ENCODE measurements around the gene FKBP15. TPM values are rescaled to one million over a fixed set of nuclear protein-coding genes. Genes with fewer than 3 reads are reported as not detected.
"Not testable (repeated sequence)": the region's sequence is repeated elsewhere in the genome, so short reads cannot be mapped to it uniquely, and the experiment has no call there.

Gene FKBP15, protein sequence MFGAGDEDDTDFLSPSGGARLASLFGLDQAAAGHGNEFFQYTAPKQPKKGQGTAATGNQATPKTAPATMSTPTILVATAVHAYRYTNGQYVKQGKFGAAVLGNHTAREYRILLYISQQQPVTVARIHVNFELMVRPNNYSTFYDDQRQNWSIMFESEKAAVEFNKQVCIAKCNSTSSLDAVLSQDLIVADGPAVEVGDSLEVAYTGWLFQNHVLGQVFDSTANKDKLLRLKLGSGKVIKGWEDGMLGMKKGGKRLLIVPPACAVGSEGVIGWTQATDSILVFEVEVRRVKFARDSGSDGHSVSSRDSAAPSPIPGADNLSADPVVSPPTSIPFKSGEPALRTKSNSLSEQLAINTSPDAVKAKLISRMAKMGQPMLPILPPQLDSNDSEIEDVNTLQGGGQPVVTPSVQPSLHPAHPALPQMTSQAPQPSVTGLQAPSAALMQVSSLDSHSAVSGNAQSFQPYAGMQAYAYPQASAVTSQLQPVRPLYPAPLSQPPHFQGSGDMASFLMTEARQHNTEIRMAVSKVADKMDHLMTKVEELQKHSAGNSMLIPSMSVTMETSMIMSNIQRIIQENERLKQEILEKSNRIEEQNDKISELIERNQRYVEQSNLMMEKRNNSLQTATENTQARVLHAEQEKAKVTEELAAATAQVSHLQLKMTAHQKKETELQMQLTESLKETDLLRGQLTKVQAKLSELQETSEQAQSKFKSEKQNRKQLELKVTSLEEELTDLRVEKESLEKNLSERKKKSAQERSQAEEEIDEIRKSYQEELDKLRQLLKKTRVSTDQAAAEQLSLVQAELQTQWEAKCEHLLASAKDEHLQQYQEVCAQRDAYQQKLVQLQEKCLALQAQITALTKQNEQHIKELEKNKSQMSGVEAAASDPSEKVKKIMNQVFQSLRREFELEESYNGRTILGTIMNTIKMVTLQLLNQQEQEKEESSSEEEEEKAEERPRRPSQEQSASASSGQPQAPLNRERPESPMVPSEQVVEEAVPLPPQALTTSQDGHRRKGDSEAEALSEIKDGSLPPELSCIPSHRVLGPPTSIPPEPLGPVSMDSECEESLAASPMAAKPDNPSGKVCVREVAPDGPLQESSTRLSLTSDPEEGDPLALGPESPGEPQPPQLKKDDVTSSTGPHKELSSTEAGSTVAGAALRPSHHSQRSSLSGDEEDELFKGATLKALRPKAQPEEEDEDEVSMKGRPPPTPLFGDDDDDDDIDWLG
- 5.3 and 7.7 TPM in 2 replicates for total RNA-seq (2014; rRNA removed; shearing (Covaris generic); ENCODE audit: low replicate concordance)

DNA sequence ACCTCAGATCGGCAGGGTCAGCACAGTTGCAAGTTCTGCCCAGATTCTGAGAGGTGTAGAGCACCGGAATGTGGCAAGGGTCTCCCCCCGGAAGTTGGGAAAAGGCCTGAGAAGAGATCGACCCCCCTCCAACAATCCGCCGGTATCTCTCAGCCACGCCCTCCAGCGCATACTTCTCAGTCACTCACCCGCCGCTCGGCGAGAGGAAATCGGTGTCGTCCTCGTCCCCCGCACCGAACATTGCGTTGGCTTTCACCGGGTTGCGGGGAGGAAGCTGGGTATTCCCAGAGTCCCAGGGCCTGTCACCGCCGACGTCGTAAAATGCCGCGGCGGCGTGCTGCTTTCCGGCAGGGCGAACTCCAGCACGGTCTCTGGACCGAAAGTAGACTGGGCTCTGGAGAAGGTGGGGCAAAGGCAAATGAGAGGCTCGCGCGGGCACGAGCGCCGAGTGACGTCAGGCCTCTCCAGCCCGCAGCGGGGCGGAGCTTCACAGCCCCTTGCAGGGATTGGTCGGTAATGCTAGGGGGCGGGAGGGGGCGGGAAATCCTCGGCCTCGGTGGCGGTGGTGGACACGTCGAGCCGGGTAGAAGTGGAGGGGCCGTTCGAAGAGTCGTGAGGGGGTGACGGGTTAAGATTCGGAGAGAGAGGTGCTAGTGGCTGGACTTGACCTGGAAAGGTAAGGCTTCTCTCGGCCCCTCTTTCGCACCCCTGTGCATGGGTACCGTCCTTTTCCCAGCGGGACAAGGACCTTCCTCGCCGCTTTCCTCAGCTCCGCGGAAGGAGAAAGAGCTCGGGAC is at the start of gene FKBP15, which contains the start of gene SLC31A1:
Gene FKBP15 (minus strand): TSS at position 275 of the 797 bp plus-strand sequence. CDS start 34 bp downstream, at position 241.
Gene SLC31A1 (plus strand): TSS at position 542 of the 797 bp plus-strand sequence. CDS start 34,605 bp downstream, outside the sequence.
- in situ Hi-C loops (cut with HindIII; ENCODE audit: low pct_unique_long_range_greater_than_20kb, low sequenced_read_pairs), result no loop called here
- peak; percentile 97 for DNase-seq (ENCODE audit: low read depth)

DNA sequence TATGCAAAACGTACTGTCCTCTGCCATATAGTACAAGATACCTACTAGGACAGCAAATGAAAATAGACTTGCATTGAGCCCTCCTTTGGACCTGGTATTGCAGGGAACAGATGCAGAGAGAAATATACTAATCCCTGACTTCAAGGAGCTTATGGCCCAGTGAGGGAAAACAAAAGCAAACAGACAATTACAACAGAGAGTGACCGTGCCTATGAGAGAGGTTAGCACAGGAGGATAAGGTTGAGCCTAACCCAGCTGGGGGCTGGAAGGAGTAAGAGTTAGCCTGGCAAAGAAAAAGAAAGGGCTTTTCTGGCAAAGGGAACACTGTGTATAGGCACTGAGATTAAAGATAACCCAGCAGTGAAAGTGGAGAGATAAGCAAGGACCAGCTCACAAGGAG is 48.8 kb upstream of the FKBP15 start:
- in situ Hi-C loops (cut with HindIII; ENCODE audit: low pct_unique_long_range_greater_than_20kb, low sequenced_read_pairs), result no loop called here

DNA sequence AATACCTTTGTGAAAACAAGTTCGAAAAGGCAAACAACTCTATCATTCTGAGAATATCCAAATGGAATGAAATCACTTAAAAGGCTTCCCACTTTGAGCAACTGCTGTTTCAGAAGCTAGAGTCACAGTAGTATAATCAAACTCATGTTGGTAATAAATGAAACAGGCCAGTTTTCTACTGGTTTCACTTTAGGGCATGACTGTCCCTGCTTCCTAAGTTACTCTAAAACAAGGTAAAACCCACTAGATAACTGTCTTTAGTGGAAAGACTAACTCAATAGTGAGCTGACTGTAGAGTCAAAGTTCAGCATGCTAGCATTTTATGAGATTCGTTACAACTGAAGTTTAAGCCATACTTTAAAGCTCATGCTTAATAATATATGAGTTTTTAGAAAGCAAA is 48.3 kb upstream of the FKBP15 start:
- DNase-seq (ENCODE audit: low read depth), result no peak
- in situ Hi-C loops (cut with HindIII; ENCODE audit: low pct_unique_long_range_greater_than_20kb, low sequenced_read_pairs), result no loop called here

More for the DNA sequence above, 48.8 kb upstream of the FKBP15 start:
- no peak for DNase-seq (ENCODE audit: low read depth)

DNA sequence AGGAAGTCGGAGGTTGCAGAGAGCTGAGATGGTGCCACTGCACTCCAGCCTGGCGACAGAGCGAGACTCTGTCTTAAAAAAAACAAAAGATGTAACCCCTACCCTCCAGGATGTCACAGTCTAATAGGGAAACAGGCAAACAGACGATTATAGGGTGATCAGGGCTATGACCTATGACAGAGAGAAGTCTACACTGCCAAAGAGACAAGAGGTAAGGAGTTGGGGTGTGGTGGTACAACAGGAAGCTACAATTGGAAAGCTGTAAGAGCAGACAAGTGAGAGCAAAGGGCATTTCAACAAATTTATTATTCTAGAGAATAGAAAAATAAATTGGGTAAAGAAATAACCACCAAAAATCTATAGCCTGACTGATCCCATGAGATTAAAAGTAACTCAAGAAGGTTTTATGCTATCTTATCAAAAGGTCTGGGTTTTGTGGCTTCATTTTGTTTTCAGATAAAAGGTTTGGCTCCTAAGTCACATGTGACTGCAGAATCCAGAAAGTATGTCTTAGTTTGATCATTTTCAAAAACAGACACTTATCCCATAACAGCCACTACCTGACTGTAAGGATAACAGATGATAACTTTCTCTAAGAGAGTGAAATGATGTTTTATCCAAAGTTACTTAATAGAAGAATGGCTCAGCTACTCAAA is 47.0 kb upstream of the FKBP15 start:
- no peak for DNase-seq (ENCODE audit: low read depth)
- in situ Hi-C loops (cut with HindIII; ENCODE audit: low pct_unique_long_range_greater_than_20kb, low sequenced_read_pairs), result no loop called here

DNA sequence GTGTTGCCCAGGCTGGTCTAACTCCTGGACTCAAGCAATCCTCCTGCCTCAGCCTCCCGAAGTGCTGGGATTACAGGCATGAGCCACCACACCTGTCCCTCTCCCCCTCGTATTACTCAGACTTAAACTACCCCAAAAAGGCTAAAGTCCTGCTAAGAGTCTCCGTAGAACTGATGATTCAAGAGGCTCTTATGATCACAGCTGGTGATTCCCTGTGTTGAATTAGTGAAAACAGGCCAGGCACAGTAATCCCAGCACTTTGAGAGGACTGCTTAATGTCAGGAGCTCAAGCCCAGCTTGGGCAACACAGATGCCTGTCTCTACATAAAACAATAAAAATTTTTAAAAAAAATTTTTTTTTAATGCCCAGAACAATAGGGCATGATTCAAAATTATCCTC is 45.1 kb upstream of the FKBP15 start:
- in situ Hi-C loops (cut with HindIII; ENCODE audit: low pct_unique_long_range_greater_than_20kb, low sequenced_read_pairs), result no loop called here
- no peak for DNase-seq (ENCODE audit: low read depth)

DNA sequence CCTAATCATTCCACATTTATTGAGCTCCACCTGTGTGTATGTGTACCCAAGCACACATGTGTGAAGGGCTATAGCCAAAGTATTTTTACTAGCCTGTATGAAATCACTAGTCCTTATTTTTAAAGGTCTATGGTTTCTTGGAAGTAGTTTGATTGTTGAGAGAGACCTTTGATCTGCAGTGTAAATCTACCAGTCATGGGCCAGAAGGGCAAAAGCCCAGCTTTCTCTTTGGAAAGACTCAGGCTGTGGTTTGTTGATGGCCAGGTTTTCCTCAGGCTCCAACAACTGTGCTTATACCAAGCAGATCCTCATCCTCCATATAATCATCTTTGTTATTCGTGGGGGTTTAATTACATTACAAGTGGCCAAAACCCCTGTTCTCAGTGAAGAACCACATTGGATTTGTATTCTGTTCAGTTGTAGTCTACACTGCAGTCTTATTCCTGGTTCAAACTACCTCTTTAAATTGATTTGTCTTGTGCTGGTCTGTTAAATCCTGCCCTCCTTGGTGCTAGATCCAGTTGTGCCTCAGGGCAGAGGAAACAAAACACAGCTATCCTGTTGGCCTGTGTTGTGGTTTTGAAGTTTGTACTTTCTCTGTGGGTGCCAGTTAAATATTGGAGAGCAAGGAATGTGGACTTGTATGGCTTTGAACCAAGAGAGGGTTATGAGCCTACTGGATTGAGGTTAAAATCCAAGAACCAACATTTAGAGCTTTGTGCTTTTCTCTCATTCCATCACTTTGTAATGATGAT is 41.0 kb upstream of the FKBP15 start:
- no peak for DNase-seq (ENCODE audit: low read depth)
- in situ Hi-C loops (cut with HindIII; ENCODE audit: low pct_unique_long_range_greater_than_20kb, low sequenced_read_pairs), result no loop called here

DNA sequence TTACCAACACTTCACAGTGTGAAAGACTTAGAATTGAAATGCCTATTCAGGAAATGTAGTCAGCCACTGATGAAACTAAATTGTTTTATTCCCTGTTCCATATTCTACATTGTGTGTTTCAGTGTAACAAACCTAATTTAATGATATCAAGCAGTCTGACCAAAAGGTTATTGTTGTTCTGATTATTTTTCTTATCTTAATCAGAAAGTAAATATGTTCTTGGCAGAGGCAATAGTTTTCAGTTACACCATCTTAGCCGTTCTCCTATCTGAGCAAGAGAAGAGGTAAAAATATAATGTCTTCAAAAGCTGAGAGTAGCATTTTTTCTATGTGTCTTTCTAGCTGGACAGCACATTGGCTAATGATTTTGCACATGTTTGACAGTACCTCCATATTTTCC is 37.2 kb upstream of the FKBP15 start:
- DNase-seq (ENCODE audit: low read depth), result no peak

DNA sequence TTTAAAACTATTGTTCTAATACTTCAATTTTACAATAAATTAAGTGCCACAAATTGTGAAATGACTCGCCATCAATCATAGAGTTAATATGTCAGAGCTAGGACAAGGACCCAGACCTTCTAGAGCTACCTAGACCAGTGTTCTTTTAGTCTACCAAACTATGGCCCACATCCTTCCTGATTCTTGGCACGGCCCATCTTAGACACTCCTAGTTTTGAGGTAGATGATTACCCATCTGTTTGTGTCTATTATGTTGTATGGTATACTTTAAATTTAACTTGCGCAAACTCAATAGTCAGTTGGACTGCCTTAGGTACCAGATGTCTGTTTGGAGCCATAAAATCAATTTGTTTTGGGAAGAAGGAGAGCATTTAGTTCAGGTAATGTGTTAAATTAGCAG is 36.8 kb upstream of the FKBP15 start:
- in situ Hi-C loops (cut with HindIII; ENCODE audit: low pct_unique_long_range_greater_than_20kb, low sequenced_read_pairs), result no loop called here
- DNase-seq (ENCODE audit: low read depth), result no peak

More for the DNA sequence above, 37.2 kb upstream of the FKBP15 start:
- in situ Hi-C loops (cut with HindIII; ENCODE audit: low pct_unique_long_range_greater_than_20kb, low sequenced_read_pairs), result no loop called here

DNA sequence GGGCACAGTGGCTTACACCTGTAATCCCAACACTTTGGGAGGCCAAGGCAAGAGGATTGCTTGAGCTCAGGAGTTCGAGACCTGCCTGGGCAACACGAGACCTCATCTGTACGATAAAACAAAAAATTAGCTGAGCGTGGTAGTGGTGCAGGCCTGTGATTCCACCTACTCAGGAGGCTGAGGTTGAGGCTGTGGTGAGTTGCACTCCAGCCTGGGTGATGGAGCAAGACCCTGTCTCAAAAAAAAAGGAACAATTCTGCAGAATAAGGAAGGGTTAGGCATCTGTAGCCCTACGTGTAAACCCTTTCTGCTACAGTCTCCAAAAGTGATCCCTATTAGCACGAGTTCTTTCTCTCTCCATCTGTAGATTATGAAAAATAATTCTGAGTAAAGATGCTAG is 34.4 kb upstream of the FKBP15 start:
- DNase-seq (ENCODE audit: low read depth), result no peak
- in situ Hi-C loops (cut with HindIII; ENCODE audit: low pct_unique_long_range_greater_than_20kb, low sequenced_read_pairs), result no loop called here

DNA sequence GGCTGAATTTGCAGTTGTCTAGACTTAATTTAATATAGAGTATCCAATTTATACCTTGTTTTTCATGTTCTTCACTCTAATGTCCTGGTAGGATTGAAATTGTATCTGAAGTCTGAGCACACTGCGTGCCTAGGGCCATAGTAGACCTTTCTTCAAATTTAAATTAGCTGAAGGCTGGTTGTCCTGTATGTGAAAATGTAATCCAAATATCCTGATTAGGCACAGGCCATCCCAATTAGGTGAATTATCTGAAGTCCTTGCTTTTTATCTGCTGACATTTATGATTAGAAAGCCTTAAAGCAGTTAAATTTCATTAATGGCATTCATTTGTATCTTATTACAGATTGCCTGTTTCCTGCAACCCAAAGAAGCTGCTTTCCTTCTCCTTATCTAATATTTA is 33.9 kb upstream of the FKBP15 start:
- DNase-seq (ENCODE audit: low read depth), result no peak
- in situ Hi-C loops (cut with HindIII; ENCODE audit: low pct_unique_long_range_greater_than_20kb, low sequenced_read_pairs), result no loop called here

DNA sequence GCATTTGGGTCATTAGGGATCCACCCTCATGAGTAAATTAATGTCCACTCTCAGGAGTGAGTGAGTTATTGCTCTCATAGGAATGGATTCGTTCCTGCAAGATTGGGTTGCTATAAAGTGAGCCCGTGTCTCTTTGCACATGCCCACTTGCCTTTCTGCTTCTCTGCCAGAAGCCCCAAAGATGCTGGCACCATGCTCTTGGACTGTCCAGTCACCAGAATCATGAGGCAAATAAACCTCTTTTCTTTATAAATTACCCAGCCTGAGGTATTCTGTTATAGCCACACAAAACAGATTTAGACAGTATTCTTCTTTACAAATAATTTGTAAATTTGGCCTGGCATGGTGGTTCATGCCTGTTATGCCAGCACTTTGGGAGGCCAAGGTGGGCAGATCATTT is 29.7 kb upstream of the FKBP15 start:
- no peak for DNase-seq (ENCODE audit: low read depth)
- in situ Hi-C loops (cut with HindIII; ENCODE audit: low pct_unique_long_range_greater_than_20kb, low sequenced_read_pairs), result no loop called here

DNA sequence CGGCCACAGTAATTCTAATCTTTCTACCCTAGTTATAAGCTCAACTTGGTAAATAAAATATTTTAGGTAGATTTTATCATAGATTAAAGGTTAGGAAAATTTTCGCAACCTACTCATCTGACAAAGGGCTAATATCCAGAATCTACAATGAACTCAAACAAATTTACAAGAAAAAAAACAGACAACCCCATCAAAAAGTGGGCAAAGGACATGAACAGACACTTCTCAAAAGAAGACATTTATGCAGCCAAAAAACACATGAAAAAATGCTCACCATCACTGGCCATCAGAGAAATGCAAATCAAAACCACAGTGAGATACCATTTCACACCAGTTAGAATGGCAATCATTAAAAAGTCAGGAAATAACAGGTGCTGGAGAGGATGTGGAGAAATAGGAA is 28.6 kb upstream of the FKBP15 start:
- DNase-seq (ENCODE audit: low read depth), result not testable (repeated sequence)

DNA sequence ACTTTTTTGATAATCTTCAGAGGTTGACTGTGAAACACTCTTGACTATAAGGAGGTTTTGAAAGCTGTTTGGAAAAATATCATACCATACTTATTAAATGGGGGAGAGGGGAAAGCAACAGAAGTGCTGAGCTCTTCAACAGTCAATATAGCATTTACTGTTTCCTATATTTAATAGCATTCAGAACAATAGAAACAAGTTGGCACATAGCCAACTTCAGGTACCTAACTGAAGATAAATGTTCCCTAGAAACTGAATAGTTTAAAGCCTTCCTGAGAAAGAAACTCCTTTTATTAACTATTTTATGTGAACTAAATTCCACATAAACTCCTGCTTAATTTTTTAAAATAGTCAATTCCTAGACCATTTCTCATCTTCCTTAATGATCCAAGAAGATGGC is 26.6 kb upstream of the FKBP15 start:
- no peak for DNase-seq (ENCODE audit: low read depth)
- in situ Hi-C loops (cut with HindIII; ENCODE audit: low pct_unique_long_range_greater_than_20kb, low sequenced_read_pairs), result no loop called here

More for the DNA sequence above, 28.6 kb upstream of the FKBP15 start:
- in situ Hi-C loops (cut with HindIII; ENCODE audit: low pct_unique_long_range_greater_than_20kb, low sequenced_read_pairs), result not testable (repeated sequence)

DNA sequence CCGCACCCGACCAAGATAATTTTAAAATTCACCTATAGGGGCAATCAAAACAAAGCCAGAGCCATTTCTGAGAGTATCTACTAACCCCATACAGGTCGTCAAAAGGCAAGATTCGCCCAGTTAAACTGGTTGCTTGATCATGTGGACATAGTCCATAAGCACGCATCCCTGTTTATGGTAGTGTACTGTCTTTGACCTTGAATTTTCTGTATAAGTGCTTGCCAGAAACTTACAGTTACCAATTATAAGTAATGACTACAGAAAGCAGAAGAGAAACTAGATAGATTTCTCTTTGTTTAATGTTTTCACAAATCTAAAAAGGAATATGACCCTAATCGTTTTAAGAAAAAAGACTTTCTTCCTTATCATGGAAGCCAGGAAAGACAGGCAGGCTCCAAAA is 25.9 kb upstream of the FKBP15 start:
- DNase-seq (ENCODE audit: low read depth), result no peak
- in situ Hi-C loops (cut with HindIII; ENCODE audit: low pct_unique_long_range_greater_than_20kb, low sequenced_read_pairs), result no loop called here

DNA sequence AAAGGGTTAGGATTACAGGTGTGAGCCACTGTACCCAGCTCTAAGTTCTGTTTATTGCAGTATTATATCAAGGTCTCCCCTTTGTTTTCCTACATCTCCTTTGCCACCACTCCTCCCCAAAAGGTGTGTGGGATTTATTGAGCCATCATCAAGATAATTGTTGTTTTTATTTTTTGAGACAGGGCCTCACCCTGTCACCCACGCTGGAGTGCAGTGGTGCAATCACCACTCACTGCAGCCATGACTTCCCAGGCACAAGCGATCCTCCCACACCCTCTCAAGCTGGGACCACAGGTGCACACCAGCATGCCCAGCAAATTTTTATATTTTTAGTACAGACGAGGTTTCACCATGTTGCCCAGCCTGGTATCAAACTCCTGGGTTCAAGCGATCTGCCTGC is 24.8 kb upstream of the FKBP15 start:
- in situ Hi-C loops (cut with HindIII; ENCODE audit: low pct_unique_long_range_greater_than_20kb, low sequenced_read_pairs), result no loop called here
- no peak for DNase-seq (ENCODE audit: low read depth)

DNA sequence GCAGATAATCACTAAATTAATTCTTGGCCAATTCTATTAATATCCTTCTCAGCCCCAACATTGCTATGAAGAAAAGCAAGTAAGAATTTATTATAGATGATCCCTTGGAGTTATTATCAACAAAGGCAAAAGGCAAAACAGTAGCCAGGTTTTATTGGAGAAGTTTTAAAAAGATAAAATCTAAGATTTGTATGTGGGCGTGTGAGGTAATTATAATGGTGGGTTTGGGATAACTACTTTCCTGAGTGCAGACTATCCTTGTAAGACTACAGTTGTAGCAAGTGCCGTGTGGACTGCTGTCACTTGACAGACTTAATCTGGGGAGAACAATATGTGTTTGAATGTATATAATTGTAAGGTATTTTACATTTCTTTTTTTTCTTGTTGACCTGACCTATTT is 23.5 kb upstream of the FKBP15 start:
- DNase-seq (ENCODE audit: low read depth), result no peak
- in situ Hi-C loops (cut with HindIII; ENCODE audit: low pct_unique_long_range_greater_than_20kb, low sequenced_read_pairs), result no loop called here

DNA sequence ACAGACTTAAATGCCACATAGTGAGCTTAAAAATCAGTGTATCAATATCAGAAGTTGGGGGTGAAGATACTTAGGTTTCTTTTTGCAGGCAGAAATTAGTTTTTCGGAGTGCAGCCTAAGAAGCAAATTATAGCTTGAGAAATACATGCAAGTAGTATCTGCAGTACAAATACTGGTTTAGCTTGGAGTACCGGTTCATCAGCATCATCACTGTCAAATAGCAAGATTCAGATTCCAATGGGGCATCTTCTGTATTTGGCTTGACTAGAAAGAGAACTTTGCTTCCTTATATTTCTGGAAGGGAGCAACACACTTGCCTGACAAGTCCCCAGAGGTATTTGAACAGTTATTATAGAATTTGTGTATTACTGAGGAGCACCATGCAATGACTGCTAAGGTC is 20.1 kb upstream of the FKBP15 start:
- in situ Hi-C loops (cut with HindIII; ENCODE audit: low pct_unique_long_range_greater_than_20kb, low sequenced_read_pairs), result no loop called here
- no peak for DNase-seq (ENCODE audit: low read depth)
